T1000 (cell line): ENCODE data around the gene RFC1.
"Not testable (repeated sequence)": the region's sequence is repeated elsewhere in the genome, so short reads cannot be mapped to it uniquely, and the experiment has no call there.

Source experiments
- DNase-seq: peaks from one replicate; lab custom pipeline; 2025; ENCODE audit warnings: mixed read lengths; lab: John Stamatoyannopoulos, UW

The RFC1 gene

GRCh38 chr4:39365830-39366771 lies at the start of gene RFC1:
TSS of gene RFC1 (minus strand) at chr4:39366362. CDS start at chr4:39366241, 121 bp downstream.
- peak; percentile 87 for DNase-seq

GRCh38 chr4:39415678-39416283 lies 49.6 kb upstream of the RFC1 start:
- no peak for DNase-seq

GRCh38 chr4:39411561-39411960 lies 45.4 kb upstream of the RFC1 start:
- DNase-seq = not testable (repeated sequence)

- no peak for DNase-seq
Measured at GRCh38 chr4:39410415-39410814, 44.3 kb upstream of the RFC1 start.

- DNase-seq = no peak
Measured at GRCh38 chr4:39407584-39407885, 41.4 kb upstream of the RFC1 start.

GRCh38 chr4:39406763-39407583 lies 40.8 kb upstream of the RFC1 start, which contains the start of gene KLB:
TSS of gene KLB (plus strand) at chr4:39406930. CDS start at chr4:39406950, 20 bp downstream.
- no peak for DNase-seq

GRCh38 chr4:39401640-39402039 lies 35.5 kb upstream of the RFC1 start:
- DNase-seq = not testable (repeated sequence)

GRCh38 chr4:39394706-39395105 lies 28.5 kb upstream of the RFC1 start:
- DNase-seq = no peak

GRCh38 chr4:39390603-39391002 lies 24.4 kb upstream of the RFC1 start:
- DNase-seq = no peak

GRCh38 chr4:39384563-39384962 lies 18.4 kb upstream of the RFC1 start:
- DNase-seq = no peak

- DNase-seq = no peak
Measured at GRCh38 chr4:39383690-39384089, 17.5 kb upstream of the RFC1 start.

GRCh38 chr4:39375478-39375877 lies 9.3 kb upstream of the RFC1 start:
- no peak for DNase-seq

- DNase-seq = not testable (repeated sequence)
Measured at GRCh38 chr4:39371209-39371608, 5.0 kb upstream of the RFC1 start.

- no peak for DNase-seq
Measured at GRCh38 chr4:39369301-39369700, 3.1 kb upstream of the RFC1 start.

- DNase-seq = no peak
Measured at GRCh38 chr4:39367166-39367565, 1.0 kb upstream of the RFC1 start.

- no peak for DNase-seq
Measured at GRCh38 chr4:39365360-39365759, 802 bp downstream of the RFC1 start.

- DNase-seq = no peak
Measured at GRCh38 chr4:39363773-39364393, 2.3 kb downstream of the RFC1 start.

GRCh38 chr4:39362827-39363226 lies 3.3 kb downstream of the RFC1 start:
- DNase-seq = no peak

GRCh38 chr4:39360611-39361010 lies 5.6 kb downstream of the RFC1 start:
- not testable (repeated sequence) for DNase-seq

GRCh38 chr4:39357002-39357401 lies 9.2 kb downstream of the RFC1 start:
- DNase-seq = no peak

- DNase-seq = no peak
Measured at GRCh38 chr4:39354254-39354552, 12.0 kb downstream of the RFC1 start.
